IMR-90 (cell line): ENCODE data around the gene TDRD7. TPM values are rescaled to one million over a fixed set of nuclear protein-coding genes. Genes with fewer than 3 reads are reported as not detected.

ENCODE experiments used
- ATAC-seq: fragments of 200-7000 bp; cut with Tn5 transposase; 2 replicates; pipeline ENCODE4 v1.9.1; 2020; ENCODE audit warnings: low read depth, mild to moderate bottlenecking, moderate library complexity
- BruUV-seq: library from RNA; stranded (reverse); fragments of 400-500 nt; replicated peaks from 2 replicates; lab custom pipeline; 2021; lab: Mats Ljungman, UMichigan
- CTCF ChIA-PET: fragments of 300-600 bp; formaldehyde crosslinking; extraction: SDS; loops from one replicate; lab custom pipeline; 2021; ENCODE audit warnings: antibody characterized with exemption; lab: Yijun Ruan, JAX
- POLR2A ChIA-PET: fragments of 300-600 bp; sonication (Branson Sonifier 250); formaldehyde crosslinking; loops from one replicate; lab custom pipeline; 2022; ENCODE audit warnings: antibody characterized with exemption; ENCODE audit not compliant: unreplicated experiment; lab: Charles Lee
- DNase-seq: peaks from one replicate; pipeline ENCODE4 v3.0.0; 2013
- H2AFZ ChIP-seq: replicated peaks from 2 replicates; pipeline ENCODE3; 2013; ENCODE audit warnings: low read length, mild to moderate bottlenecking; ENCODE audit not compliant: poor library complexity
- H2AK5ac ChIP-seq: 2 replicates; pipeline ENCODE4 v1.6.1; 2013; ENCODE audit warnings: low read depth, low read length, inconsistent platforms
- H2AK9ac ChIP-seq: replicated peaks from 2 replicates; pipeline ENCODE3; 2013; ENCODE audit warnings: mild to moderate bottlenecking, low read depth, low read length, moderate library complexity; ENCODE audit not compliant: poor library complexity
- H2BK120ac ChIP-seq: 2 replicates; pipeline ENCODE4 v1.6.1; 2013; ENCODE audit warnings: low read depth, low read length, inconsistent platforms
- H2BK15ac ChIP-seq: 3 replicates; pipeline ENCODE4 v1.6.1; 2013; ENCODE audit warnings: low read depth, low read length, inconsistent platforms
- H2BK20ac ChIP-seq: 2 replicates; pipeline ENCODE4 v1.6.1; 2013; ENCODE audit warnings: low read depth, mild to moderate bottlenecking, inconsistent platforms, low read length, moderate library complexity
- H2BK5ac ChIP-seq: 2 replicates; pipeline ENCODE4 v1.6.1; 2013; ENCODE audit warnings: mild to moderate bottlenecking, low read depth, low read length, inconsistent platforms; ENCODE audit not compliant: poor library complexity, severe bottlenecking
- H3K14ac ChIP-seq: replicated peaks from 2 replicates; pipeline ENCODE4 v1.6.1; 2013; ENCODE audit warnings: low read depth, low read length, inconsistent platforms
- H3K18ac ChIP-seq: 2 replicates; pipeline ENCODE4 v1.6.1; 2013; ENCODE audit warnings: low read depth, low read length, control low read depth
- H3K23ac ChIP-seq: 2 replicates; pipeline ENCODE4 v1.6.1; 2013; ENCODE audit warnings: low read depth, low read length, inconsistent platforms
- H3K27ac ChIP-seq: 2 replicates; pipeline ENCODE4 v1.5.1; 2013; ENCODE audit warnings: mild to moderate bottlenecking, control low read depth, low read length; ENCODE audit not compliant: insufficient read depth
- H3K27me3 ChIP-seq: 2 replicates; pipeline ENCODE4 v1.6.1; 2013; ENCODE audit warnings: low read length; ENCODE audit not compliant: control insufficient read depth, insufficient read depth
- H3K36me3 ChIP-seq: 2 replicates; pipeline ENCODE4 v1.6.1; 2013; ENCODE audit warnings: low read length, mixed read lengths; ENCODE audit not compliant: control insufficient read depth, insufficient read depth
- H3K4ac ChIP-seq: 2 replicates; pipeline ENCODE4 v1.6.1; 2013; ENCODE audit warnings: low read depth, low read length, inconsistent platforms
- H3K4me1 ChIP-seq: 2 replicates; pipeline ENCODE4 v1.6.1; 2013; ENCODE audit warnings: low read length, mixed read lengths; ENCODE audit not compliant: control insufficient read depth, insufficient read depth
- H3K4me2 ChIP-seq: 2 replicates; pipeline ENCODE4 v1.6.1; 2013; ENCODE audit warnings: low read depth, mild to moderate bottlenecking, control low read depth, low read length, moderate library complexity
- H3K4me3 ChIP-seq: 2 replicates; pipeline ENCODE4 v1.5.1; 2013; ENCODE audit warnings: low read depth, mild to moderate bottlenecking, control low read depth, low read length, moderate library complexity; ENCODE audit not compliant: insufficient read depth
- H3K56ac ChIP-seq: 2 replicates; pipeline ENCODE4 v1.6.1; 2013; ENCODE audit warnings: low read length, inconsistent platforms; ENCODE audit not compliant: insufficient read depth; ENCODE audit errors: extremely low read depth
- H3K79me1 ChIP-seq, 2 experiments: 2 replicates each; pipeline ENCODE4 v1.6.1; 2013; ENCODE audit warnings: low read length in 2 of 2, inconsistent platforms in 1 of 2, low read depth in 1 of 2
- H3K9ac ChIP-seq: 2 replicates; pipeline ENCODE4 v1.6.1; 2013; ENCODE audit warnings: low read depth, low read length, control low read depth
- H3K9me1 ChIP-seq: 2 replicates; pipeline ENCODE4 v1.6.1; 2013; ENCODE audit warnings: low read length, inconsistent platforms; ENCODE audit not compliant: insufficient read depth
- H3K9me3 ChIP-seq: 2 replicates; pipeline ENCODE4 v1.6.1; 2013; ENCODE audit warnings: low read length; ENCODE audit not compliant: control insufficient read depth, insufficient read depth
- H4K20me1 ChIP-seq: 2 replicates; pipeline ENCODE4 v1.6.1; 2013; ENCODE audit warnings: low read length, inconsistent platforms; ENCODE audit not compliant: insufficient read depth
- H4K5ac ChIP-seq: 2 replicates; pipeline ENCODE4 v1.6.1; 2013; ENCODE audit warnings: mild to moderate bottlenecking, low read depth, low read length, control low read depth
- H4K8ac ChIP-seq, 2 experiments: 2 replicates each; pipeline ENCODE4 v1.6.1; 2013; ENCODE audit warnings: low read depth in 2 of 2, low read length in 2 of 2, control low read depth in 1 of 2, inconsistent platforms in 1 of 2
- H4K91ac ChIP-seq: 2 replicates; pipeline ENCODE4 v1.6.1; 2013; ENCODE audit warnings: low read depth, low read length, inconsistent platforms; ENCODE audit not compliant: insufficient read depth
- BHLHE40 ChIP-seq: fragments of 150-350 bp; IDR thresholded peaks from 2 replicates; pipeline ENCODE4 v1.6.1; 2016; ENCODE audit warnings: mild to moderate bottlenecking, low read depth, low read length
- CHD1 ChIP-seq: IDR thresholded peaks from 2 replicates; pipeline ENCODE4 v1.6.1; 2012; ENCODE audit warnings: low read depth, low read length, improper control_type of control experiment
- MAZ ChIP-seq: IDR thresholded peaks from 2 replicates; pipeline ENCODE4 v1.6.1; 2012; ENCODE audit warnings: low read depth, mild to moderate bottlenecking, low read length, improper control_type of control experiment, moderate library complexity, borderline replicate concordance
- MXI1 ChIP-seq: IDR thresholded peaks from 2 replicates; pipeline ENCODE4 v1.6.1; 2012; ENCODE audit warnings: low read depth, mild to moderate bottlenecking, low read length, moderate library complexity, borderline replicate concordance
- NFE2L2 ChIP-seq: fragments of 150-350 bp; IDR thresholded peaks from 2 replicates; pipeline ENCODE4 v1.6.1; 2016; ENCODE audit warnings: low read depth, mild to moderate bottlenecking, low read length
- POLR2A ChIP-seq: IDR thresholded peaks from 2 replicates; pipeline ENCODE4 v1.6.1; 2012; ENCODE audit warnings: mild to moderate bottlenecking, low read depth, low read length
- RAD21 ChIP-seq: IDR thresholded peaks from 2 replicates; pipeline ENCODE4 v1.6.1; 2012; ENCODE audit warnings: low read length, improper control_type of control experiment
- RFX5 ChIP-seq: IDR thresholded peaks from 2 replicates; pipeline ENCODE4 v1.8.0; 2012; ENCODE audit warnings: low read depth, mild to moderate bottlenecking, low read length, moderate library complexity
- SMC3 ChIP-seq: fragments of 150-350 bp; IDR thresholded peaks from 2 replicates; pipeline ENCODE4 v1.6.1; 2016; ENCODE audit warnings: low read depth, mild to moderate bottlenecking, antibody characterized with exemption, low read length, moderate library complexity
- WGBS, 2 experiments: methylation state at CpG; one replicate each; pipeline versions ENCODE4 v1.1.5 to v1.1.7; 2013; ENCODE audit warnings: missing lambda C conversion rate in 2 of 2; ENCODE audit not compliant: insufficient read length in 1 of 2; ENCODE audit errors: extremely low coverage in 2 of 2; 5-methylcytosine and 5-hydroxymethylcytosine counted together
- dilution Hi-C: fragments of 300-500 bp; cut with HindIII; formaldehyde crosslinking; loops from one replicate; pipeline ENCODE4 v1.14.3; 2018; ENCODE audit warnings: low sequenced_read_pairs; ENCODE audit not compliant: unreplicated experiment
- in situ Hi-C: fragments of 300-500 bp; cut with MboI; formaldehyde crosslinking; loops from 3 replicates; pipeline ENCODE4 v1.14.3; 2019; ENCODE audit warnings: low sequenced_read_pairs, inconsistent platforms, mixed read lengths
- intact Hi-C: fragments of 100-400 bp; cut with micrococcal nuclease; formaldehyde crosslinking; loops from 2 replicates; pipeline ENCODE4 v1.10.0; 2022
- polyA plus RNA-seq, 3 experiments: library from polyadenylated mRNA; depleted of rRNA; stranded (reverse); fragments of >200 nt; gene quantifications; 2 replicates each; pipeline ENCODE4 v1.2.3, GENCODE V29; 2012; ENCODE audit warnings: low replicate concordance in 1 of 3
- total RNA-seq: library from RNA; depleted of rRNA; stranded (reverse); fragments of >200 nt; gene quantifications from 2 replicates; pipeline ENCODE4 v1.2.3, GENCODE V29; 2012
- TF ChIP-seq, protein P1 (sequence below): fragments of 150-350 bp; IDR thresholded peaks from 2 replicates; pipeline ENCODE4 v1.6.1; 2017; ENCODE audit warnings: mild to moderate bottlenecking, antibody characterized with exemption, low read length, low read depth

Gene TDRD7
- total and polyA plus RNA-seq, 2 of the 4 experiments (the other 2 are of a cell fraction), result 4.4 to 9.7 TPM

GRCh38 chr9:97376902-97377301 is 35.0 kb upstream of the TDRD7 start:
- H3K36me3 ChIP-seq, result no peaks in the 10 kb centered on the region
- no peaks in the 10 kb centered on the region for H3K27me3 ChIP-seq
- no peak overlapping the region for H2BK20ac ChIP-seq
- no peak overlapping the region for H2AK5ac ChIP-seq
- H3K9me3 ChIP-seq, result no peaks in the 10 kb centered on the region
- H2BK5ac ChIP-seq, result no peak overlapping the region
- no peak overlapping the region for H4K8ac ChIP-seq
- no peaks in the 10 kb centered on the region for H3K4me1 ChIP-seq
- in situ Hi-C loops (no loop called here), dilution Hi-C loops (no loop called here), intact Hi-C loops (no loop called here)
- WGBS, 2 experiments, result no CpG with 5 or more reads among the region's 6 CpGs
- no peaks in the 10 kb centered on the region for H4K20me1 ChIP-seq
- no TSS peak for BruUV-seq
- H4K5ac ChIP-seq, result no peak overlapping the region
- H3K9me1 ChIP-seq, result no peaks in the 10 kb centered on the region
- TF ChIP-seq, protein P1, sequence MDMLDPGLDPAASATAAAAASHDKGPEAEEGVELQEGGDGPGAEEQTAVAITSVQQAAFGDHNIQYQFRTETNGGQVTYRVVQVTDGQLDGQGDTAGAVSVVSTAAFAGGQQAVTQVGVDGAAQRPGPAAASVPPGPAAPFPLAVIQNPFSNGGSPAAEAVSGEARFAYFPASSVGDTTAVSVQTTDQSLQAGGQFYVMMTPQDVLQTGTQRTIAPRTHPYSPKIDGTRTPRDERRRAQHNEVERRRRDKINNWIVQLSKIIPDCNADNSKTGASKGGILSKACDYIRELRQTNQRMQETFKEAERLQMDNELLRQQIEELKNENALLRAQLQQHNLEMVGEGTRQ, result no peak
- TF ChIP-seq RFX5, result no peak
- no peak for TF ChIP-seq CHD1
- no peak for TF ChIP-seq NFE2L2
- no peak for TF ChIP-seq MAZ
- no peak for TF ChIP-seq RAD21
- no peak for TF ChIP-seq POLR2A
- TF ChIP-seq MXI1, result no peak
- no peak for TF ChIP-seq SMC3
- TF ChIP-seq BHLHE40, result no peak
- no peak overlapping the region for H3K18ac ChIP-seq
- DNase-seq (no peak), ATAC-seq (no peak)
- H3K4me3 ChIP-seq, result no peak overlapping the region
- H3K14ac ChIP-seq, result no peak overlapping the region
- no peak overlapping the region for H3K27ac ChIP-seq
- no peak overlapping the region for H2BK15ac ChIP-seq
- H3K4ac ChIP-seq, result no peak overlapping the region
- H2AFZ ChIP-seq, result no peak overlapping the region
- no peak overlapping the region for H3K23ac ChIP-seq
- no peak overlapping the region for H3K56ac ChIP-seq
- H3K4me2 ChIP-seq, result no peak overlapping the region
- no peak overlapping the region for H2AK9ac ChIP-seq
- CTCF ChIA-PET, result no interaction called here
- POLR2A ChIA-PET, result no interaction called here
- no peaks in the 10 kb centered on the region for H3K79me1 ChIP-seq
- no peak overlapping the region for H4K91ac ChIP-seq
- H2BK120ac ChIP-seq, result no peak overlapping the region
- no peak overlapping the region for H3K9ac ChIP-seq
